Omental fat pad (tissue), 4 donors: ENCODE results near the gene SLC2A2. TPM values are rescaled to one million over a fixed set of nuclear protein-coding genes. Genes with fewer than 3 reads are reported as not detected.
A peak's percentile ranks its signal among the peaks of the same experiment; 100 is the strongest.

ENCODE experiments used
- ATAC-seq: fragments of 150-250 bp; one replicate; pipeline ENCODE4 v1.9.1; 2016; ENCODE audit warnings: mild to moderate bottlenecking, moderate library complexity; ENCODE audit not compliant: low FRiP score
- DNase-seq: peaks from one replicate; pipeline ENCODE4 v3.0.0-alpha.2; 2019; ENCODE audit warnings: low spot score
- total RNA-seq, 4 donors: library from RNA; depleted of rRNA; stranded (reverse); fragments of >200 nt; gene quantifications; one replicate each; pipeline ENCODE4 v1.1.0, GENCODE V29; 2016
- TF ChIP-seq, protein P1 (sequence below), 3 donors: fragments of 450-650 bp; IDR thresholded peaks; one replicate each; pipeline ENCODE4 v1.5.1; 2016 to 2017; ENCODE audit warnings: antibody characterized with exemption in 3 of 3, mild to moderate bottlenecking in 3 of 3, moderate library complexity in 2 of 3

SLC2A2 gene
- total RNA-seq, 4 donors from 2014 or later: not detected

DNA sequence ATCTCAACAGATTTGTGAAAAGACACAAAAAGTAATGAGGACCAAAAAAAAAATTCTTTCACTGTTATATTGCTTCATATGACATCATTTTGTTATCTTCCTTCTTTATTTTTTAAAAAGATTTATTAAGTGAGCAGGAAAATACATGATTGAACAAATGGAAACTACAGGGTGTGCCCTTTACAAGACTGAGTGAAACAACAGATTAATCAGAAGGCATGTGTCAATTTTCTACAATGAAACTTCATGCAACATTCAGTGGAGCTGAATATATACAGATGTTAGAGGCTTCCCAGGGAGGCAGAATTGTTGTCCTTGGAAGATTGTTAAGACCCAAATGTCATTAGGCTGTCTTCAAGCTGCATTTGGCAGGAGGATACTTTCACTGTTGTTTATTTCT lies 28.4 kb upstream of the SLC2A2 start:
- DNase-seq (no peak), ATAC-seq (no peak)
- TF ChIP-seq, protein P1, sequence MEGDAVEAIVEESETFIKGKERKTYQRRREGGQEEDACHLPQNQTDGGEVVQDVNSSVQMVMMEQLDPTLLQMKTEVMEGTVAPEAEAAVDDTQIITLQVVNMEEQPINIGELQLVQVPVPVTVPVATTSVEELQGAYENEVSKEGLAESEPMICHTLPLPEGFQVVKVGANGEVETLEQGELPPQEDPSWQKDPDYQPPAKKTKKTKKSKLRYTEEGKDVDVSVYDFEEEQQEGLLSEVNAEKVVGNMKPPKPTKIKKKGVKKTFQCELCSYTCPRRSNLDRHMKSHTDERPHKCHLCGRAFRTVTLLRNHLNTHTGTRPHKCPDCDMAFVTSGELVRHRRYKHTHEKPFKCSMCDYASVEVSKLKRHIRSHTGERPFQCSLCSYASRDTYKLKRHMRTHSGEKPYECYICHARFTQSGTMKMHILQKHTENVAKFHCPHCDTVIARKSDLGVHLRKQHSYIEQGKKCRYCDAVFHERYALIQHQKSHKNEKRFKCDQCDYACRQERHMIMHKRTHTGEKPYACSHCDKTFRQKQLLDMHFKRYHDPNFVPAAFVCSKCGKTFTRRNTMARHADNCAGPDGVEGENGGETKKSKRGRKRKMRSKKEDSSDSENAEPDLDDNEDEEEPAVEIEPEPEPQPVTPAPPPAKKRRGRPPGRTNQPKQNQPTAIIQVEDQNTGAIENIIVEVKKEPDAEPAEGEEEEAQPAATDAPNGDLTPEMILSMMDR (IDR thresholded peaks at IDR 0.05): no peak

DNA sequence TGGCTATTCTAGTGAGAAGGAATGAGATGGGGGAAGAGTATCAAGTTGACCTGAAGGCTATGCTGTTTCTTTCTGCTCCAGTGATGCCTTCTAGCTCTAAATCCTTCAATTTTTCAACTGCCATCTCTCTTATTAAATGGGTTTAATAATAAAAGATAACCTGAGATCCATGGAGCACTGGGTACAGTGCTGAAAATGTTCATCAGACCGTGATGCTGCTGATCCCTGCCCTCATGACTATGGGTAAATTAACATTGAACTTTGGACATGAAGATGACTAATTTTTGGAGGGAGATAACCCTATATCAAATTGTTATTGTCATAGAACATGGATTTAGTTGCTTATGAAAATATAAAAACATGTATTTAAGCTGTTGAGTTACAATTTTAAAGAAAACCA lies 27.7 kb upstream of the SLC2A2 start:
- ATAC-seq (no peak), DNase-seq (no peak)
- TF ChIP-seq, protein P1 (IDR thresholded peaks at IDR 0.05): no peak

DNA sequence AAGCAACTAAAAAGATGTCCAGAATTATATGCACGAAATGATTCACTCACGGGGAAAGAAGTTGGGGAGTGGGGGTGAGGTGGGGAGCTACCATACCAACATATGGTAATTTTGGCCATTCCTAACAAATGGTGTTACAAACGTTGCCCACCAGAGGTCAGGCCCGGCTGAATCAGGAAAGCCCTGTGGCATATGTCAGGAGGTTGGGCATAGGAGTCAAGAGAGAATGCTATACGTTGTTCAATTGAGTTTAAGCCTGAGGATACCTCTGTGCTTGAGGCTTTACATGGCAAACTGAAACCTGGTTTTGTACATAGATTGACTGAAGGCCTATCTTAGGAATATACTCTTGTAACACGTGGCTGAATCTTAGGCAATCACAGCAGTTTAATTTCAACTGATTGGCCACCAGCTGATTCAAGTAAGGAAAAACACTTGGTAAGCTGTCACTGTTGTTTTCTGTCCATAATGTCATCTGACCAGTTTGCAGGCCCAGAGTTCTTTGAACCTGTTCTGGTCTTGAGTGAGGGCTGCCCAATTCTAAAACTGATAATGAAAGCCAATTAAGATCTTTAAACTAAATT lies 23.4 kb upstream of the SLC2A2 start:
- TF ChIP-seq, protein P1 (IDR thresholded peaks at IDR 0.05): no peak
- no peak for ATAC-seq
- no peak for DNase-seq

DNA sequence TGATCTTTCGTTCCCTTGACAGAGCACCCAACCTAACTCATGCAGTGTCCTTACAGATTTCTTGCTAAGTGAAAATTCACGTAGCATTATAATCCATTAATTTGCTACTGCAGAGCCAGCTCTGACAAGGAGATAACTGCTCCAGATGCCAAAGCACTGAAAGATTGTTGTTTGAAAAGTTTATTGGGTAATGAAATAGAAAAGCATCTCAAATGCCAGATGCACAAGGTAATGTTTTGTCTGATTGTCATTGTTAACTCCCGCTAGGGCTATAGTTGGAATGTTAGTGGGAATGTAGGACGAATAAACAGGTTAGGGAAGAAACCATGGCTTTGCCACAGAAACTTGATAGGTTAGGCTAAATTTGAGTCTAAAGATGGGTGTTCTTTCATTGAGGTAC lies 20.2 kb upstream of the SLC2A2 start:
- ATAC-seq: no peak
- DNase-seq: no peak
- TF ChIP-seq, protein P1 (IDR thresholded peaks at IDR 0.05): no peak

DNA sequence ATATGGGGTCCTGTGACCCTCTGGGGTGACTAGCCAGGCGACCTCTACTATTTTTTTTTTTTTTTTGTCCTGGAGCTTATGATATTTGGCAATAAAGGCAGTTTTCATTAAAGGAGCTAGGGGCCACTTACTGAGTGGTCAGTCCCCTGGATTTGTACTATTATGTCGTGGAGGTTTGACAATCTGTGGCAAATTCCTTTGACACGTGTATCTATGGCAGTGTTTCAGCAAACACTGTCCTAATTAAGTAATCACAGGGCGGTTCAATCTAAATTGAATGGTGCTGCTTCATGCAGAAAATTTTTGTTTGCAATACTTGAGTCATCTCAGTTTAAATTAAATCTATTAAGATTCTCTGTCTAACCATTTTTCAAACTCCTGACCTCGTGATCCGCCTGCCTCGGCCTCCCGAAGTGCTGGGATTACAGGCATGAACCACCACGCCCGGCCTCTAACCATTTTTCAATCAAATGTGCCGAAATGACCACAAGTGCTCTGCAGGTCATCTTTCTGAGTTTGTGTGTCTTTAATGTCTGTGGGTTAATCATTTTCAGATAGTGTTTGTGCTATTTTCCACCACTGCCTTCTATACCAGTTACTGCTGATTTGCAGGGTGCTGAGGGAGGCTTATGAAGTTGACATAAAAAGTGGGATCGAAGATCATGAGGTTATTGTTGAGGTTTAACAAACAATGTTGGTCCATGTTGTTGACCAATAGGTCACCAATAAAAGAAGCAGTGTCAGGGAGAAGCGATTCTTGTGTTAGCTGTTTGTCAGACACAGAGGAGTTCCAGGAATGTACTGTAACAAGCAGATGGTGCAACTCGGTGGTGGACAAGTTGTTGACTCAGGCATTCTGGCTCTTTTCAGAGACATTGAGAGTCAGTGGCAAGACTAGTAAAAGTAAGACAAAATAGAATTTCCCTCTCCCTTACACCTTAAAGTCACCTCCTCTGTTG lies 18.6 kb upstream of the SLC2A2 start:
- ATAC-seq (peak; percentile 75), DNase-seq (no peak)
- TF ChIP-seq, protein P1 (IDR thresholded peaks at IDR 0.05): no peak

DNA sequence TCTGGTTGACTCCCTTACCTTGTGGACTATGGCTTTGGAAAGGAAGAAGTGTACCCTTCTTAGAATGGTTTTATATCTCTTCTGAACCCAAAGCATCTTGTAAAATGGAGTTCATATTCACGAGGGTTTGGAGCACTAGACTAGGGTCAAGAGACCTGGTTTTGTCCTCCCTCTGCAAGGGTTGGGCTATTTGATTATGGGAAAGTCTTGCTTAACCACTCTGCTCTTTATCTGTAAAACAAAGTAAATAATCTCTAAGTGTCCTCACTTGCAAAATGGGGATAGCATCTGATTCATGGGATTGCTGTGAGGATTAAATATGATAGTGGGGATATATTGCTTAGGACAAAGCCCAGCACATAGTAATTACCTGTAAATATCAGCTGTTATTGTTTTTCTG lies 17.9 kb upstream of the SLC2A2 start:
- TF ChIP-seq, protein P1 (IDR thresholded peaks at IDR 0.05): no peak
- DNase-seq (no peak), ATAC-seq (no peak)
